ENCODE data around the gene GCAT. TPM values are rescaled to one million over a fixed set of nuclear protein-coding genes. Genes with fewer than 3 reads are reported as not detected.

Gene GCAT
- total and polyA plus RNA-seq, 2 experiments from 2014 or later: 20.2 to 40.0 TPM

DNA sequence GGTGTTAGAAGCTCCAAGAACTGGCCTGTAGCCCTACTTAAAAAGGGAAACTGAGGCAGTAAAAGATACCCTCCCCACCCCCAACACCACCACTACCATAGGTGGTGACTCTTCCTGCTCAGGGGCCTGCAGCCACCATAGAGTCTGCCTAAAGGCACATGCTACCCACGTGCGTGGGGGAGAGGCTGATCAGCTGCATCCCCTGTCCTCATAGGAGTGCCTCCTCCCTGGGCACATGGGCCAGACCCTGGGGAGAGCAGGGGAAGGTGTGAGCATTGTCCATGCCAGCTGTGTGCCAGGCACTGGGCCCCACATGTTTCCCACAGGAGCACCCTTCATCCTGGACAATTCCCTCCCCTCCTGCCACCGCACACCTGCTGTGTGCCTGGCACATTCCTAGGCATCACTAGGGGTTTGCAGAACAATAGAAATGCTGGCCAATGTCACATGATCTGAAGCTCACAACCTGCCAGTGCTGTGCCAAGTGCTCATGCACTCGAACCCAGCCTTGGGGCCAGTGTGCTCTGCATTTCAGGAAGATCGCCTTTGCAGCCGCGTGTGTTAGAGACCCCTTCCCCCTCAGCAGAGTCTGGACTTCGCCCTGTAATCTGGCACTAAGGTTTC, 41.7 kb upstream of the GCAT start:
- Histone ChIP-seq H3K4me2 (no peak overlapping the region), H3K4me3 (no peak overlapping the region), H3K4me1 (ENCODE audit: insufficient read depth) (no peaks in the 10 kb centered on the region), H2AFZ (no peak overlapping the region), H3K27me3 (no peaks in the 10 kb centered on the region), H3K79me2 (no peaks in the 10 kb centered on the region), H4K20me1 (ENCODE audit: insufficient read depth, poor library complexity, severe bottlenecking) (no peaks in the 10 kb centered on the region), H3K9me3 (ENCODE audit: low read depth) (no peaks in the 10 kb centered on the region), H3K9me2 (replicated peaks; ENCODE audit: insufficient read depth) (no peaks in the 10 kb centered on the region), H3K27ac (no peak overlapping the region), H3K36me3 (replicated peaks; ENCODE audit: insufficient read depth, low read depth) (no peaks in the 10 kb centered on the region)
- TF ChIP-seq, protein P1, sequence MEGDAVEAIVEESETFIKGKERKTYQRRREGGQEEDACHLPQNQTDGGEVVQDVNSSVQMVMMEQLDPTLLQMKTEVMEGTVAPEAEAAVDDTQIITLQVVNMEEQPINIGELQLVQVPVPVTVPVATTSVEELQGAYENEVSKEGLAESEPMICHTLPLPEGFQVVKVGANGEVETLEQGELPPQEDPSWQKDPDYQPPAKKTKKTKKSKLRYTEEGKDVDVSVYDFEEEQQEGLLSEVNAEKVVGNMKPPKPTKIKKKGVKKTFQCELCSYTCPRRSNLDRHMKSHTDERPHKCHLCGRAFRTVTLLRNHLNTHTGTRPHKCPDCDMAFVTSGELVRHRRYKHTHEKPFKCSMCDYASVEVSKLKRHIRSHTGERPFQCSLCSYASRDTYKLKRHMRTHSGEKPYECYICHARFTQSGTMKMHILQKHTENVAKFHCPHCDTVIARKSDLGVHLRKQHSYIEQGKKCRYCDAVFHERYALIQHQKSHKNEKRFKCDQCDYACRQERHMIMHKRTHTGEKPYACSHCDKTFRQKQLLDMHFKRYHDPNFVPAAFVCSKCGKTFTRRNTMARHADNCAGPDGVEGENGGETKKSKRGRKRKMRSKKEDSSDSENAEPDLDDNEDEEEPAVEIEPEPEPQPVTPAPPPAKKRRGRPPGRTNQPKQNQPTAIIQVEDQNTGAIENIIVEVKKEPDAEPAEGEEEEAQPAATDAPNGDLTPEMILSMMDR (IDR thresholded peaks at IDR 0.05; ENCODE audit: poor library complexity): no peak
- TF ChIP-seq EZH2 (IDR thresholded peaks at IDR 0.05; ENCODE audit: borderline replicate concordance) (no peak), EZH2phosphoT487 (IDR thresholded peaks at IDR 0.05; ENCODE audit: low read depth, severe bottlenecking, unreplicated experiment) (no peak)
- WGBS (ENCODE audit: low lambda C conversion rate, missing lambda C conversion rate): 94% methylated on average over 8 of the region's 8 CpGs
- no peak for DNase-seq (ENCODE audit: low spot score)

DNA sequence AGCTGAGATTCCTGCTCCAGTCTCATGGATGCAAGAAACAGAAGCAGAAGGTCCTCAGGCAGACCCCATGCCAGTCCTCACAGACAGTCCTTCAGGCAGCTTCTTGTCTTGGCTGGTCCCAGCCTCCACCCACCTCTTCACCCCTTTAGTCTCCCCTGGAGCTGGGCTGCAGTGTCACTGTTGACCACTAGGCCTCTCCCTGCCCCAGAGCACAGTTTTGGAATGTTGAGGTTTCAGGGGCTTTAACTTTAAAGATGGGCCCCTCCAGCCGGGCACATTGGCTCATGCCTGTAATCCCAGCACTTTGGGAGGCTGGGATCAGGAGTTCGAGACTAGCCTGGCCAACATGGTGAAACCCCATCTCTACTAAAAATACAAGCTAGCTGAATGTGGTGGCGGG, 39.5 kb upstream of the GCAT start:
- TF ChIP-seq, protein P1 (IDR thresholded peaks at IDR 0.05; ENCODE audit: poor library complexity): peak; percentile 4
- no peak for TF ChIP-seq EZH2 (IDR thresholded peaks at IDR 0.05; ENCODE audit: borderline replicate concordance)
- TF ChIP-seq EZH2phosphoT487 (IDR thresholded peaks at IDR 0.05; ENCODE audit: low read depth, severe bottlenecking, unreplicated experiment): no peak
- no peak for DNase-seq (ENCODE audit: low spot score)
- H4K20me1 ChIP-seq (ENCODE audit: insufficient read depth, poor library complexity, severe bottlenecking): no peaks in the 10 kb centered on the region
- H3K27ac ChIP-seq: no peak overlapping the region
- no peaks in the 10 kb centered on the region for H3K9me3 ChIP-seq (ENCODE audit: low read depth)
- no peak overlapping the region for H2AFZ ChIP-seq
- H3K36me3 ChIP-seq (replicated peaks; ENCODE audit: insufficient read depth, low read depth): no peaks in the 10 kb centered on the region
- H3K4me2 ChIP-seq: no peak overlapping the region
- H3K4me1 ChIP-seq (ENCODE audit: insufficient read depth): no peaks in the 10 kb centered on the region
- H3K27me3 ChIP-seq: no peaks in the 10 kb centered on the region
- H3K9me2 ChIP-seq (replicated peaks; ENCODE audit: insufficient read depth): no peaks in the 10 kb centered on the region
- 96% methylated on average over 3 of the region's 3 CpGs for WGBS (ENCODE audit: low lambda C conversion rate, missing lambda C conversion rate)
- H3K4me3 ChIP-seq: no peak overlapping the region
- no peaks in the 10 kb centered on the region for H3K79me2 ChIP-seq

DNA sequence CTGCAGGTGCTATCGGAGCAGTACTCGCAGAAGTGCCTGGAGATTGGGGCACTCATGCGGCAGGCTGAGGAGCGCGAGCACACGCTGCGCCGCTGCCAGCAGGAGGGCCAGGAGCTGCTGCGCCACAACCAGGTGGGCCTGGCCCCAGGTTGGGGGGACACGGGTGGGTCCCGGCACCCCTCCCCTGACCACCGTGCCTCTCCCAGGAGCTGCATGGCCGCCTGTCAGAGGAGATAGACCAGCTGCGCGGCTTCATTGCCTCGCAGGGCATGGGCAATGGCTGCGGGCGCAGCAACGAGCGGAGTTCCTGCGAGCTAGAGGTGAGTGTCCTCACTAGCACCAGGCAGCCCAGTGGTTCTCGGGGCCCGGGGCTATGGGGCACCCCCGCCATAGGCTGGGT, 38.7 kb upstream of the GCAT start:
- Histone ChIP-seq H3K79me2 (no peaks in the 10 kb centered on the region), H3K4me3 (no peak overlapping the region), H4K20me1 (ENCODE audit: insufficient read depth, poor library complexity, severe bottlenecking) (no peaks in the 10 kb centered on the region), H3K27ac (no peak overlapping the region), H3K9me2 (replicated peaks; ENCODE audit: insufficient read depth) (no peaks in the 10 kb centered on the region), H3K36me3 (replicated peaks; ENCODE audit: insufficient read depth, low read depth) (no peaks in the 10 kb centered on the region), H3K27me3 (no peaks in the 10 kb centered on the region), H3K4me2 (no peak overlapping the region), H3K9me3 (ENCODE audit: low read depth) (no peaks in the 10 kb centered on the region), H3K4me1 (ENCODE audit: insufficient read depth) (no peaks in the 10 kb centered on the region), H2AFZ (no peak overlapping the region)
- TF ChIP-seq EZH2phosphoT487 (IDR thresholded peaks at IDR 0.05; ENCODE audit: low read depth, severe bottlenecking, unreplicated experiment): no peak
- TF ChIP-seq EZH2 (IDR thresholded peaks at IDR 0.05; ENCODE audit: borderline replicate concordance): no peak
- TF ChIP-seq, protein P1 (IDR thresholded peaks at IDR 0.05; ENCODE audit: poor library complexity): no peak
- no peak for DNase-seq (ENCODE audit: low spot score)
- 97% methylated on average over 24 of the region's 24 CpGs for WGBS (ENCODE audit: low lambda C conversion rate, missing lambda C conversion rate)
